Right lobe of liver (tissue), 4 donors: ENCODE data around the gene GLYATL1B.
"Not testable (repeated sequence)": the region's sequence is repeated elsewhere in the genome, so short reads cannot be mapped to it uniquely, and the experiment has no call there.

Experiments used
- CTCF ChIP-seq, 4 donors: fragments of 200-600 bp in 3 of 4; fragments of 450-650 bp in 1 of 4; IDR thresholded peaks; one replicate each; pipeline versions ENCODE4 v1.5.1 to v1.8.0; 2016 to 2022; ENCODE audit warnings: antibody characterized with exemption in 4 of 4, mild to moderate bottlenecking in 2 of 4
- POLR2A ChIP-seq: fragments of 450-650 bp; IDR thresholded peaks from one replicate; pipeline ENCODE4 v1.6.1; 2017; ENCODE audit warnings: antibody characterized with exemption, mild to moderate bottlenecking
- donor health status: DM: no; HTN: no; CAD: no.
- donor health status: DM: no; HTN: no; CAD: no.
- donor health status: DM: no; HTN: yes; CAD: no.

GRCh38 chr11:59081430-59082020 lies 4.6 kb upstream of the GLYATL1B start:
- TF ChIP-seq CTCF (IDR thresholded peaks at IDR 0.05); POLR2A: not testable (repeated sequence)
